T-cell (primary cell): ENCODE data around the gene TBC1D24. TPM values are rescaled to one million over a fixed set of nuclear protein-coding genes. Genes with fewer than 3 reads are reported as not detected.

Experiments
- ATAC-seq, 4 experiments: fragments of 200-7000 bp in 3 of 4; fragments of 150-1000 bp in 1 of 4; cut with Tn5 transposase; replicated peaks in 1 of 4; 1 replicate in 3 of 4; 2 replicates in 1 of 4; pipeline ENCODE4 v1.10.0; 2021; ENCODE audit warnings: moderate library complexity in 3 of 4, mild to moderate bottlenecking in 2 of 4, moderate number of reproducible peaks in 1 of 4
- CTCF ChIA-PET, 2 donors: fragments of 300-600 bp; sonication (Branson Sonifier 250); formaldehyde crosslinking; loops; one replicate each; lab custom pipeline; 2022; ENCODE audit warnings: antibody characterized with exemption in 2 of 2; lab: Charles Lee
- POLR2A ChIA-PET, 2 donors: fragments of 300-600 bp; sonication (Branson Sonifier 250); formaldehyde crosslinking; loops; one replicate each; lab custom pipeline; 2022; ENCODE audit warnings: antibody characterized with exemption in 2 of 2; lab: Charles Lee
- DNase-seq, 35 experiments: peaks; one replicate each; pipeline versions ENCODE4 v3.0.0 to v3.0.0-alpha.2; 2013 to 2023
- H3K27ac ChIP-seq: one replicate; pipeline ENCODE4 v1.5.1; 2013; ENCODE audit warnings: low read length
- H3K27me3 ChIP-seq, 2 experiments: replicated peaks in 1 of 2; 1 replicate in 1 of 2; 2 replicates in 1 of 2; pipeline versions ENCODE4 v1.6.1 to v1.7.0; 2013; ENCODE audit warnings: low read length in 1 of 2, mixed read lengths in 1 of 2; ENCODE audit not compliant: control insufficient read depth in 2 of 2, insufficient read depth in 2 of 2; ENCODE audit errors: extremely low read depth in 1 of 2
- H3K36me3 ChIP-seq, 2 donors: 1 replicate in 1 of 2; 2 replicates in 1 of 2; pipeline versions ENCODE4 v1.6.1 to v1.7.0; 2013; ENCODE audit warnings: low read length in 1 of 2; ENCODE audit not compliant: control insufficient read depth in 2 of 2, insufficient read depth in 1 of 2; ENCODE audit errors: extremely low read depth in 1 of 2
- H3K4me1 ChIP-seq, 2 experiments: 1 replicate in 1 of 2; 2 replicates in 1 of 2; pipeline versions ENCODE4 v1.6.1 to v1.7.0; 2013; ENCODE audit warnings: low read length in 2 of 2, mixed read lengths in 1 of 2; ENCODE audit not compliant: insufficient read depth in 2 of 2, control insufficient read depth in 1 of 2; ENCODE audit errors: extremely low read depth in 1 of 2
- H3K4me3 ChIP-seq, 2 donors: 1 replicate in 1 of 2; 2 replicates in 1 of 2; pipeline versions ENCODE4 v1.5.1 to v1.7.0; 2013; ENCODE audit warnings: mild to moderate bottlenecking in 2 of 2, low read length in 1 of 2, moderate library complexity in 1 of 2; ENCODE audit not compliant: control insufficient read depth in 1 of 2; ENCODE audit errors: extremely low read depth in 1 of 2
- H3K9me3 ChIP-seq: 2 replicates; pipeline ENCODE4 v1.7.0; 2013
- H3K27ac Mint-ChIP-seq, 2 donors: one replicate each; pipeline ENCODE4 v1.8.0; 2020 to 2021; ENCODE audit warnings: mild to moderate bottlenecking in 2 of 2, mixed read lengths in 2 of 2
- H3K27me3 Mint-ChIP-seq, 2 donors: one replicate each; pipeline ENCODE4 v1.8.0; 2021 to 2022; ENCODE audit warnings: mixed read lengths in 2 of 2
- H3K36me3 Mint-ChIP-seq: one replicate; pipeline ENCODE4 v1.8.0; 2021; ENCODE audit warnings: mixed read lengths
- H3K4me1 Mint-ChIP-seq, 3 donors: one replicate each; pipeline ENCODE4 v1.8.0; 2020 to 2022; ENCODE audit warnings: mixed read lengths in 3 of 3, mild to moderate bottlenecking in 1 of 3
- H3K4me3 Mint-ChIP-seq, 3 donors: one replicate each; pipeline ENCODE4 v1.8.0; 2020 to 2022; ENCODE audit warnings: mild to moderate bottlenecking in 3 of 3, mixed read lengths in 3 of 3, moderate library complexity in 3 of 3
- H3K9me3 Mint-ChIP-seq, 3 donors: one replicate each; pipeline ENCODE4 v1.8.0; 2020 to 2022; ENCODE audit warnings: mixed read lengths in 3 of 3
- WGBS: methylation state at CpG from one replicate; pipeline ENCODE4 v1.1.5; 2013; ENCODE audit warnings: missing lambda C conversion rate; ENCODE audit not compliant: insufficient coverage; 5-methylcytosine and 5-hydroxymethylcytosine counted together
- total RNA-seq, 35 experiments: library from RNA in 6 of 35; stranded (reverse) in 6 of 35; fragments of 120-200 nt in 1 of 35; gene quantifications; one replicate each; pipeline versions ENCODE4 v1.2.1 to v1.2.4 and lab custom pipeline; 2013 to 2026

TBC1D24 gene
- total RNA-seq, 5 donors from 2014 or later (not counting 1 experiment from before 2014, with no cell fraction given), result 8.3 to 22.2 (median 10.7) TPM

- POLR2A ChIA-PET, result interaction anchor here in 1 of 2 donors (0.5 kb wide), 1 partner anchor 429 kb away, joined by 3 read pairs; no protein-coding TSS in a partner anchor
- Histone ChIP-seq H3K9me3 (no peaks in the 10 kb centered on the region), H3K27me3 (no peaks in the 10 kb centered on the region), H3K27ac (no peak overlapping the region), H3K36me3 (peaks cover 7 to 36% of the 10 kb centered on the region in 2 donors), H3K4me3 (no peak overlapping the region), H3K4me1 (no peaks in the 10 kb centered on the region)
- Mint-ChIP-seq H3K9me3 (no peaks in the 10 kb centered on the region), H3K27me3 (no peaks in the 10 kb centered on the region), H3K4me3 (no peak overlapping the region), H3K36me3 (peaks cover 30% of the 10 kb centered on the region), H3K4me1 (no peaks in the 10 kb centered on the region), H3K27ac (no peak overlapping the region)
- WGBS, result 95% methylated on average over 8 of the region's 11 CpGs
- CTCF ChIA-PET, result no interaction called here
- ATAC-seq (no peak), DNase-seq (no peak)
Measured at GRCh38 chr16:2447920-2448583, 26.9 kb upstream of the TBC1D24 start.

- H3K27me3 ChIP-seq, result no peaks in the 10 kb centered on the region
- no peaks in the 10 kb centered on the region for H3K4me1 ChIP-seq
- peaks cover 7 to 41% of the 10 kb centered on the region in 2 donors for H3K36me3 ChIP-seq
- H3K9me3 ChIP-seq, result no peaks in the 10 kb centered on the region
- Mint-ChIP-seq H3K9me3 (no peaks in the 10 kb centered on the region), H3K36me3 (peaks cover 36% of the 10 kb centered on the region), H3K4me3 (no peak overlapping the region), H3K4me1 (no peaks in the 10 kb centered on the region), H3K27ac (no peak overlapping the region), H3K27me3 (no peaks in the 10 kb centered on the region)
- ChIA-PET POLR2A (no interaction called here), CTCF (no interaction called here)
- DNase-seq (no peak), ATAC-seq (no peak)
- H3K4me3 ChIP-seq, result no peak overlapping the region
- H3K27ac ChIP-seq, result no peak overlapping the region
- WGBS, result 98% methylated on average over 18 of the region's 25 CpGs
Measured at GRCh38 chr16:2449118-2449517, 25.8 kb upstream of the TBC1D24 start.

- no peaks in the 10 kb centered on the region for H3K27me3 Mint-ChIP-seq
- no peaks in the 10 kb centered on the region for H3K27me3 ChIP-seq
- no peak overlapping the region for H3K4me3 ChIP-seq
- ChIA-PET POLR2A (no interaction called here), CTCF (interaction anchor here (0.6 to 0.7 kb wide), 2 partner anchors 9 to 105 kb away, joined by 3 read pairs; no protein-coding TSS in a partner anchor)
- no peaks in the 10 kb centered on the region for H3K9me3 ChIP-seq
- peaks cover 30% of the 10 kb centered on the region for H3K36me3 Mint-ChIP-seq
- H3K4me1 ChIP-seq, result no peaks in the 10 kb centered on the region
- H3K4me1 Mint-ChIP-seq, result no peaks in the 10 kb centered on the region
- H3K27ac Mint-ChIP-seq, result no peak overlapping the region
- no peak overlapping the region for H3K27ac ChIP-seq
- WGBS, result 98% methylated on average over 7 of the region's 8 CpGs
- no peak overlapping the region for H3K4me3 Mint-ChIP-seq
- peaks cover 4 to 32% of the 10 kb centered on the region in 2 donors for H3K36me3 ChIP-seq
- DNase-seq (no peak), ATAC-seq (no peak)
- H3K9me3 Mint-ChIP-seq, result no peaks in the 10 kb centered on the region
Measured at GRCh38 chr16:2450535-2450934, 24.4 kb upstream of the TBC1D24 start.

- Mint-ChIP-seq H3K4me3 (no peak overlapping the region), H3K36me3 (peaks cover 30% of the 10 kb centered on the region), H3K27ac (no peak overlapping the region), H3K4me1 (no peaks in the 10 kb centered on the region), H3K9me3 (no peaks in the 10 kb centered on the region), H3K27me3 (no peaks in the 10 kb centered on the region)
- Histone ChIP-seq H3K36me3 (peaks cover 2 to 29% of the 10 kb centered on the region in 2 donors), H3K27me3 (no peaks in the 10 kb centered on the region), H3K27ac (no peak overlapping the region), H3K4me1 (no peaks in the 10 kb centered on the region), H3K9me3 (no peaks in the 10 kb centered on the region), H3K4me3 (no peak overlapping the region)
- no peak for ATAC-seq
- ChIA-PET POLR2A (no interaction called here), CTCF (interaction anchor here (0.6 to 0.7 kb wide), 2 partner anchors 8 to 105 kb away, joined by 3 read pairs; no protein-coding TSS in a partner anchor)
- no peak for DNase-seq
- 96% methylated on average over 19 of the region's 19 CpGs for WGBS
Measured at GRCh38 chr16:2450975-2451381, 23.9 kb upstream of the TBC1D24 start.

- Mint-ChIP-seq H3K27ac (no peak overlapping the region), H3K9me3 (no peaks in the 10 kb centered on the region), H3K36me3 (peaks cover 26% of the 10 kb centered on the region), H3K4me3 (no peak overlapping the region), H3K4me1 (no peaks in the 10 kb centered on the region), H3K27me3 (no peaks in the 10 kb centered on the region)
- ATAC-seq (no peak), DNase-seq (no peak)
- Histone ChIP-seq H3K36me3 (peaks cover 2 to 24% of the 10 kb centered on the region in 2 donors), H3K27me3 (no peaks in the 10 kb centered on the region), H3K27ac (no peak overlapping the region), H3K4me3 (no peak overlapping the region), H3K9me3 (no peaks in the 10 kb centered on the region), H3K4me1 (no peaks in the 10 kb centered on the region)
- CTCF ChIA-PET, result no interaction called here
- POLR2A ChIA-PET, result no interaction called here
- WGBS, result 97% methylated on average over 18 of the region's 18 CpGs
Measured at GRCh38 chr16:2451851-2452320, 23.0 kb upstream of the TBC1D24 start.

GRCh38 chr16:2452650-2453049 lies 22.3 kb upstream of the TBC1D24 start:
- Histone ChIP-seq H3K4me3 (no peak overlapping the region), H3K36me3 (peaks cover 2 to 23% of the 10 kb centered on the region in 2 donors), H3K9me3 (no peaks in the 10 kb centered on the region), H3K27me3 (no peaks in the 10 kb centered on the region), H3K27ac (no peak overlapping the region), H3K4me1 (no peaks in the 10 kb centered on the region)
- no peak for ATAC-seq
- Mint-ChIP-seq H3K27me3 (no peaks in the 10 kb centered on the region), H3K9me3 (no peaks in the 10 kb centered on the region), H3K27ac (no peak overlapping the region), H3K36me3 (peaks cover 25% of the 10 kb centered on the region), H3K4me1 (no peaks in the 10 kb centered on the region), H3K4me3 (no peak overlapping the region)
- DNase-seq, result no peak
- POLR2A ChIA-PET, result no interaction called here
- CTCF ChIA-PET, result no interaction called here
- WGBS, result 100% methylated on average over 3 of the region's 8 CpGs
